HTR-8/SVneo (cell line): Measurements from ENCODE around the gene ADD1.

Experiments used
- DNase-seq: peaks from one replicate; pipeline ENCODE4 v3.0.0; 2011; ENCODE audit warnings: low spot score, mixed read lengths; ENCODE audit not compliant: insufficient read length
- FAIRE-seq: peaks from 2 replicates; lab custom pipeline; 2011; peaks lifted over from hg19 to GRCh38; lab: Jason Lieb, UNC

Gene ADD1

GRCh38 chr4:2819244-2820215 is 24.1 kb upstream of the ADD1 start:
- DNase-seq: no peak
- FAIRE-seq: peak; percentile 26

GRCh38 chr4:2820216-2820982 is 23.2 kb upstream of the ADD1 start:
- DNase-seq: no peak
- FAIRE-seq: no peak

DNA sequence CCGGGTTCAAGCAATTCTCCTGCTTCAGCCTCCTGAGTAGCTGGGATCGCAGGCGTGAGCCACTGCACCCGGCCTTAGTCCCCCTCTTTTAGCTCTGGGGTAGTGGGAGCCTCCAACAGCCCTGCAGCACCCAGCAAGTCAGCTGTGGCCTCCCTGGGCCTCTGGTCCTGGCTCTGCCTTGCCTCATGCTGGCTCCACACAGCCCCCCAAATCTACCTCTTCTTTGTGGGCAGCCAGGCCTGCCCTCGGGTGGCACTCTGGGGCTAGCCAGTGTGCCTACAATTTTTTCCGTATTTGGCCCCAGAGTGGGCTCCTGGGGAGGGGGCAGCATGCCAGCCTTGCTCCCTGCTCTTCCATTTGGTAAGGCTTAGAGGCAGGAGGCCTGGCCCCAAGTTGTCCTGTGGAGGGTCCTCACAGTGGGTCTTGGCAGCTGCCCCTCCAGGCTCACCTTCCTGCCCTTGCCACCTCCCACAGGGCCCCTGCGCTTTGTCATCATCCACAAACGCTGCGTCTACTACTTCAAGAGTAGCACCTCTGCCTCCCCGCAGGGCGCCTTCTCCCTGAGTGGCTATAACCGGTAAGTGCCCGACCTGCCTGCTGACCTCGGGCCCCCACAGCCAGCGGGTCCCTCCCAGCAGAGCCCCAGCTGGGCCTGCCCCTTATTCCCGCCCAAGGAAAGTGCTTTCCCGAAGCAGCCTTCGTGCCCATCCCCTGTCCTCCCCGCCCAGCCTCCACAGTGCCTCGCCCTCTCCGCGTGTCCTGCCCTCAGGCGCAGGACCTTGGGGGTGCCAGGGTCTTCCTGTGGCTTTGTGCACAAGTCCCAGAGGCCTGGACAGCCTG is 21.0 kb upstream of the ADD1 start:
- FAIRE-seq (no peak), DNase-seq (no peak)

GRCh38 chr4:2823301-2823670 is 20.4 kb upstream of the ADD1 start:
- DNase-seq (no peak), FAIRE-seq (no peak)

DNA sequence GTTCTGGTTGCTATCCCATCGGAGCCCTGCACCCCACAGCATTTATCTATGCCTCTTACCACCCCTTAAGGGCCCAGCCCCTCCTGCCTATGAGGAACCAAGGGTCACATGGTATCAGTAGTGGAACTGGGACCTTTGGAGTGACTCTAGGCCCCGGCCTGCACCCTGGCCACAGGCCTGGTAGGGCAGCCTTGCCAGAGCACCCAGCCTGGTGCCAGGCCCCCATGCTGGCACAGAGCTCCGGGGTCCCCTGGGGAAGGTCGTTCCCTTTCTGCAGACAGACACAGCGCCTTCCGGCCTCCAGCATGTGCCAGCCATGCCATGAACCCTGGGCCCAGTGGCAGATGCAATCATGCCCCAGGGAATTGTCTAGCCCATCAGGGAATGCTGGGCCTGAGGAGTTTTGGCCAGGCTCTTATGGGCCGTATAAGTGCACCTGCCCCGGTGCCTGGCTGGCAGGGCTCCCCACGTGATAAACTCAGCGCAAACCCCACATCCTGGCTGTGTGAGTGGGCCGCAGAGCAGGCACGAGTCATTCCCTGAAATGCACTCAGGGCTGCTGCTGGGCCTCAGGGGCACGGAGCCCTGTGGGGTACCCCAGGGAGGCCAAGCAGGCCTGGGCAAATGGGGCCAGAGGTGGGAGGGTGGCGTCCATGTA is 19.8 kb upstream of the ADD1 start:
- FAIRE-seq: no peak
- DNase-seq: no peak

DNA sequence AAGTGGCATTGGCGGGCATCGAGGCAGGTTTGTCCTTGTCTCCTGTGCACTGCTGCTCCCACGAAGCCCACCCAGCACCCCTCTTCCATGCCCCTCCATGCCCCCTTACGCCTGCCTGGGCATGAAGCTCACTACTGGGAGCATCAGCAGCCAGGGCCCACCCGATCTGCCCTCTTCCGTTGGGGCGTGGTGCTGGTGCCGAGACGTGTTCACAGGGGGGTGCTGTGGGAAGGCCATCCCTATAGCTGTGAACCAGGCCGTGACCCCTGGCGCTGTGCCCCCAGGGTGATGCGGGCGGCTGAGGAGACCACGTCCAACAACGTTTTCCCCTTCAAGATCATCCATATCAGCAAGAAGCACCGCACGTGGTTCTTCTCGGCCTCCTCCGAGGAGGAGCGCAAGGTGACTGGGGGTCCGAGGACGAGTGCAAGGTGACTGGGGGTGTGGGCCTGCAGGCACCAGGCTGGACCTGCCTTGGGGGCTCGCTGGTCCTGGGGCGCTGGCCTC is 19.3 kb upstream of the ADD1 start:
- no peak for DNase-seq
- no peak for FAIRE-seq

- no peak for DNase-seq
- no peak for FAIRE-seq
These were observed 18.7 kb upstream of the ADD1 start for GRCh38 chr4:2824836-2825381.

GRCh38 chr4:2825740-2826139 is 17.9 kb upstream of the ADD1 start:
- no peak for FAIRE-seq
- DNase-seq: no peak

DNA sequence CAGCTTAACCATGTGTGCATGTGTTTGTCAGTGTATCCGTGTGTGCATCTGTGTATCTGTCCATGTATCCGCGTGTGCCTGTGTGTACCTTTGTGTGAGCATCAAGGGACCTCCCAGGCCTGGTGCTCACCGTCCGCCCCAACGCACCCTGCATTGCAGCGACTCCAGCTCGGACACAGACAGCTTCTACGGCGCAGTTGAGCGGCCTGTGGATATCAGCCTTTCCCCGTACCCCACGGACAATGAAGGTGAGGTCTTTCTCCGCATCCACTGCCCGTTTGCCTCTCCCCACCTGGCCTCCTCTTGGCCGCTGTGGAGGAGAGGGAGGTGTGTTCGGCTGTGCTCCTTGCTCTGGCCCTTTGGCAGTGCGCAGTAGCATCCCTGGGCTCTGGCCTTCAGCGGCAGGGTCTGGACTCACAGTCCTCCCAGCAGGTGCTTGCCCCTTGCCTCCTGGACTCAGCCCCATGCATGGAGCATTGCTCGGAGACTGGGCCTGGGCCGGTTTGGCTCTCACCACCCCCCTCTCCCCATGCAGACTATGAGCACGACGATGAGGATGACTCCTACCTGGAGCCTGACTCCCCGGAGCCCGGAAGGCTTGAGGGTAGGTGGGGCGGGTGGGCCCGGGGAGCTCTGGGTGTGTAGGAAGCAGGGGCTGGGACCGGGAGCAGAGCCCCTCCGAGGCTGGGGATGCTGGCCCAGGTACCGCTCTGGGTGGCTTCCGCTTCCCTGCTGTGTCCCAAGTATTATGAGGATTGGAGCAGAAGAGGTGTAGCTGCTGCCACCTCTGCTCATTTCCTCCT is 16.4 kb upstream of the ADD1 start:
- FAIRE-seq: no peak

GRCh38 chr4:2827874-2828751 is 15.5 kb upstream of the ADD1 start:
- FAIRE-seq (no peak), DNase-seq (no peak)

More for the DNA sequence above, 16.4 kb upstream of the ADD1 start:
- DNase-seq: no peak

DNA sequence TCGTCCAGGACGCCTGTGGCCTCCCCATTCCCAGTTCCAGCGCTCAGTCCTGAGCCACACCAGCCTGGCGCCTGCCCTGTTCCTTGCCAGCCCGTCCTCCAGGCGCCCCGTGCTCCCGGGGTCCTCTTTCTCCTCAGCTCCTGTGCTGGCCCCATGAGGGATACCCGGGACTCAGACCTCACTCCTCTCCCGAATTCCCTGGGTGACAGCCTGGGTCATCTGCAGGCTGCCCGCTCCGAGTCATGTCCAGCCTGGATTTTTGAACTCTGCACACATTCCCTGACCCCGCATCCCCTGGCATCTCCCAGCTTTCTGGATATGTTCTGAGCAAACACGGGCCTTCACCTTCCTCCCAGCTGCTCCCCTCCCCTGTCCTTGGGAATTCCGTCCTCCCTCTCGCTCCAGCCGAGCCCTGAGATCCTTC is 14.9 kb upstream of the ADD1 start:
- DNase-seq (no peak), FAIRE-seq (no peak)

DNA sequence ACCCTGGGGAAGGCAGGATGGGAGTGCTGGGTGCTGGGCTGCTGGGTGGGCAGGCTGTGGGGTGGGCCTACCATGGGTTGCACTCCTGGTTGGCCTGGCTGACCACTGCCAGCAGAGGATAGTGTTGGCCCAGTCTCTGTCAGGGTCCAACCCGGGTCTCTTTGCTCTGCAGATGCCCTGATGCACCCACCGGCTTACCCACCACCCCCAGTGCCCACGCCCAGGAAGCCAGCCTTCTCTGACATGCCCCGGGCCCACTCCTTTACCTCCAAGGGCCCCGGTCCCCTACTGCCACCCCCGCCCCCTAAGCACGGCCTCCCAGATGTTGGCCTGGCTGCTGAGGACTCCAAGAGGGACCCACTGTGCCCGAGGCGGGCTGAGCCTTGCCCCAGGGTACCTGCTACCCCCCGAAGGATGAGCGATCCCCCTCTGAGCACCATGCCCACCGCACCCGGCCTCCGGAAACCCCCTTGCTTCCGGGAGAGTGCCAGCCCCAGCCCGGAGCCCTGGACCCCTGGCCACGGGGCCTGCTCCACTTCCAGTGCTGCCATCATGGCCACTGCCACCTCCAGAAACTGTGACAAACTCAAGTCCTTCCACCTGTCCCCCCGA is 14.2 kb upstream of the ADD1 start:
- DNase-seq (no peak), FAIRE-seq (no peak)

DNA sequence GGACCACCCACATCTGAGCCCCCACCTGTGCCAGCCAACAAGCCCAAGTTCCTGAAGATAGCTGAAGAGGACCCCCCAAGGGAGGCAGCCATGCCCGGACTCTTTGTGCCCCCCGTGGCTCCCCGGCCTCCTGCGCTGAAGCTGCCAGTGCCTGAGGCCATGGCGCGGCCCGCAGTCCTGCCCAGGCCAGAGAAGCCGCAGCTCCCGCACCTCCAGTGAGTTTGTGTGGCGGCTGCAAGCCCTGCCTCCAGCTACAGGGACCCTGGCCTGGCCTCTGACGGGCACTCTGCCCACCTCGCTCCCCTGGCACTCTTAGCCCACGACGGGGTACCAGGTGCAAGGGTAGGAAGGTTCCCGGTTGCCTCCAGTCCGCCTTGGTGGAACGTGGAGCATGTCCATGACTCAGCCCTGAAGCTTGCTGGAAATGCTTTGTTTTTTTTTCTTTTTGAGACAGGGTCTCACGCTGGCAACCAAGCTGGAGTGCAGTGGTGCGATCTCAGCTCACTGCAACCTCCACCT is 13.7 kb upstream of the ADD1 start:
- FAIRE-seq (no peak), DNase-seq (no peak)

GRCh38 chr4:2830632-2831610 is 12.7 kb upstream of the ADD1 start:
- FAIRE-seq (no peak), DNase-seq (no peak)

DNA sequence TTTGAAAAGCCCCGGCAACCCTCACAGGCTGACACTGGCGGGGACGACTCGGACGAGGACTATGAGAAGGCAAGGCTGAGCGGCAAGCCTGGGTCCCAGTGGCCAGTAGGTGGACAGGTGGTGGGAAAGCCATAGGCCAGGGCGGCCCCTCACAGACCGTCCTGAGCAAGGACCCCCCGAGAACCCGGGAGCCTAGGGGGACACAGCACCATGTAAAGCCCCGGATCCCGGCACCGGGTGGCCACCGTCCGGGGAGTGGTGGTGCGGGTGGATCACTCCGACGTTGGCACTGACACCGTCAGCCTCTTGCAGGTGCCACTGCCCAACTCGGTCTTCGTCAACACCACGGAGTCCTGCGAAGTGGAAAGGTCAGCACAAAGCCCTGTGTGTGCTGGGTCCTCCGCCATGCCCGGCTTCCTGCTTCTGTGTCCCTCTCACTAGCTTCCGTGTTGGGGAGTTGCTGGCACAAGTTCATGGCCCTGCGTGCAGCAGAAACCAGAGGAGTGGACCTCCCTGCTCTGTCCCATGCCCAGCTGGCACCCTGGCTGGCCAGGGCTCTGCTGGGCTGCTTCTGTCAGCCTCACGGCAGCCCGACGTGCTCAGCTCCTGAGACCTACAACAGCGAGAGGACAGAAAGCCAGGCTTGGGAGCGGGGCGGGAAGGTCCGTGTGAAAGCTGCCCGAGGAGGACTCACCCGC is 11.9 kb upstream of the ADD1 start:
- FAIRE-seq (no peak), DNase-seq (no peak)
